Measurements from ENCODE around the gene ZWILCH. TPM values are rescaled to one million over a fixed set of nuclear protein-coding genes. Genes with fewer than 3 reads are reported as not detected.
"Not testable (repeated sequence)": the region's sequence is repeated elsewhere in the genome, so short reads cannot be mapped to it uniquely, and the experiment has no call there.

ZWILCH gene
- total RNA-seq, 1 donor from 2014 or later = 89.5 TPM

- Histone ChIP-seq H3K36me3 (no peaks in the 10 kb centered on the region), H3K9me3 (ENCODE audit: low read depth) (no peaks in the 10 kb centered on the region), H3K9ac (no peak overlapping the region), H3K27ac (no peak overlapping the region), H3K4me2 (no peak overlapping the region), H3K4me1 (no peaks in the 10 kb centered on the region), H3K79me2 (ENCODE audit: low read depth) (no peaks in the 10 kb centered on the region), H4K20me1 (ENCODE audit: low read depth) (no peaks in the 10 kb centered on the region), H2AFZ (replicated peaks) (no peak overlapping the region), H3F3A (ENCODE audit: low read depth) (no peaks in the 10 kb centered on the region), H3K4me3 (no peak overlapping the region), H3K27me3 (no peaks in the 10 kb centered on the region)
- no peak for DNase-seq (ENCODE audit: low spot score)
- no peaks in the 10 kb centered on the region for H3K36me3 Mint-ChIP-seq
- no peak overlapping the region for H3K27ac Mint-ChIP-seq
- peaks cover 15% of the 10 kb centered on the region for H3K4me1 Mint-ChIP-seq
- no peaks in the 10 kb centered on the region for H3K9me3 Mint-ChIP-seq
- no peak for TF ChIP-seq EZH2phosphoT487 (IDR thresholded peaks at IDR 0.05)
- TF ChIP-seq EZH2 (IDR thresholded peaks at IDR 0.05) = no peak
- TF ChIP-seq, protein P1, sequence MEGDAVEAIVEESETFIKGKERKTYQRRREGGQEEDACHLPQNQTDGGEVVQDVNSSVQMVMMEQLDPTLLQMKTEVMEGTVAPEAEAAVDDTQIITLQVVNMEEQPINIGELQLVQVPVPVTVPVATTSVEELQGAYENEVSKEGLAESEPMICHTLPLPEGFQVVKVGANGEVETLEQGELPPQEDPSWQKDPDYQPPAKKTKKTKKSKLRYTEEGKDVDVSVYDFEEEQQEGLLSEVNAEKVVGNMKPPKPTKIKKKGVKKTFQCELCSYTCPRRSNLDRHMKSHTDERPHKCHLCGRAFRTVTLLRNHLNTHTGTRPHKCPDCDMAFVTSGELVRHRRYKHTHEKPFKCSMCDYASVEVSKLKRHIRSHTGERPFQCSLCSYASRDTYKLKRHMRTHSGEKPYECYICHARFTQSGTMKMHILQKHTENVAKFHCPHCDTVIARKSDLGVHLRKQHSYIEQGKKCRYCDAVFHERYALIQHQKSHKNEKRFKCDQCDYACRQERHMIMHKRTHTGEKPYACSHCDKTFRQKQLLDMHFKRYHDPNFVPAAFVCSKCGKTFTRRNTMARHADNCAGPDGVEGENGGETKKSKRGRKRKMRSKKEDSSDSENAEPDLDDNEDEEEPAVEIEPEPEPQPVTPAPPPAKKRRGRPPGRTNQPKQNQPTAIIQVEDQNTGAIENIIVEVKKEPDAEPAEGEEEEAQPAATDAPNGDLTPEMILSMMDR (IDR thresholded peaks at IDR 0.05) = no peak
- peaks cover 7% of the 10 kb centered on the region for H3K27me3 Mint-ChIP-seq (ENCODE audit: insufficient read depth, low read depth)
- H3K4me3 Mint-ChIP-seq = no peak overlapping the region
These were observed 82.6 kb downstream of the ZWILCH start for GRCh38 chr15:66587749-66588148.

DNA sequence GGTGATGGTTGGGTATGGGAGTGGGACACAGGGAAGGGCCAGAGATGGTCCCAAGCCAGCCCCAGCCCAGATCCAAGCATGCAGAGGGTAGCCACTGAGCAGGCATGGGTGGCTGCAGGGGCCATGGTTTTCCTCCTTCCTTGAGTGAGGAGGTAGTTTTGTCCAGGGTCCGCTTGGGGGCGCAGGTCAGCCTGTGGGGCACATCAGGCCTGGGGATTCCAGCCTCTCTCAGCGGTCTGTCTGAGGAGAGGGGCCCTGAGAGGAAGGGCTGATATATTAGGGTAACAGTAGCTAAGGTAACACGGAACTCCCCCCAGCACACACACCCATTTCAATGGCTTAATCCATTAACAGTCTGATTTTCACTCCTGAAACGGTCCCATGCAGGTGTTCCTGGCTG is 83.4 kb downstream of the ZWILCH start:
- Histone ChIP-seq H3K4me3 (no peak overlapping the region), H3F3A (ENCODE audit: low read depth) (no peaks in the 10 kb centered on the region), H3K9ac (no peak overlapping the region), H3K36me3 (no peaks in the 10 kb centered on the region), H3K27ac (no peak overlapping the region), H3K79me2 (ENCODE audit: low read depth) (no peaks in the 10 kb centered on the region), H2AFZ (replicated peaks) (peak overlapping the region; percentile 48), H4K20me1 (ENCODE audit: low read depth) (no peaks in the 10 kb centered on the region), H3K9me3 (ENCODE audit: low read depth) (no peaks in the 10 kb centered on the region), H3K4me1 (no peaks in the 10 kb centered on the region), H3K4me2 (no peak overlapping the region), H3K27me3 (no peaks in the 10 kb centered on the region)
- no peak overlapping the region for H3K27ac Mint-ChIP-seq
- peak; percentile 60 for DNase-seq (ENCODE audit: low spot score)
- peaks cover 5% of the 10 kb centered on the region for H3K27me3 Mint-ChIP-seq (ENCODE audit: insufficient read depth, low read depth)
- H3K36me3 Mint-ChIP-seq = no peaks in the 10 kb centered on the region
- no peak for TF ChIP-seq EZH2 (IDR thresholded peaks at IDR 0.05)
- TF ChIP-seq, protein P1 (IDR thresholded peaks at IDR 0.05) = peak; percentile 58
- no peaks in the 10 kb centered on the region for H3K9me3 Mint-ChIP-seq
- peaks cover 21% of the 10 kb centered on the region for H3K4me1 Mint-ChIP-seq
- no peak overlapping the region for H3K4me3 Mint-ChIP-seq

- Mint-ChIP-seq H3K9me3 (no peaks in the 10 kb centered on the region), H3K4me3 (no peak overlapping the region), H3K4me1 (peaks cover 21% of the 10 kb centered on the region), H3K27ac (no peak overlapping the region), H3K27me3 (ENCODE audit: insufficient read depth, low read depth) (peaks cover 5% of the 10 kb centered on the region), H3K36me3 (no peaks in the 10 kb centered on the region)
- H3K4me1 ChIP-seq = no peaks in the 10 kb centered on the region
- H4K20me1 ChIP-seq (ENCODE audit: low read depth) = no peaks in the 10 kb centered on the region
- H2AFZ ChIP-seq (replicated peaks) = peak overlapping the region; percentile 48
- no peaks in the 10 kb centered on the region for H3F3A ChIP-seq (ENCODE audit: low read depth)
- H3K36me3 ChIP-seq = no peaks in the 10 kb centered on the region
- H3K9me3 ChIP-seq (ENCODE audit: low read depth) = no peaks in the 10 kb centered on the region
- DNase-seq (ENCODE audit: low spot score) = no peak
- H3K27ac ChIP-seq = no peak overlapping the region
- H3K27me3 ChIP-seq = no peaks in the 10 kb centered on the region
- no peak overlapping the region for H3K9ac ChIP-seq
- H3K4me2 ChIP-seq = no peak overlapping the region
- TF ChIP-seq, protein P1 (IDR thresholded peaks at IDR 0.05) = no peak
- TF ChIP-seq EZH2 (IDR thresholded peaks at IDR 0.05) (no peak), EZH2phosphoT487 (IDR thresholded peaks at IDR 0.05) (no peak)
- no peak overlapping the region for H3K4me3 ChIP-seq
- no peaks in the 10 kb centered on the region for H3K79me2 ChIP-seq (ENCODE audit: low read depth)
These were observed 83.8 kb downstream of the ZWILCH start for GRCh38 chr15:66588971-66589370.

DNA sequence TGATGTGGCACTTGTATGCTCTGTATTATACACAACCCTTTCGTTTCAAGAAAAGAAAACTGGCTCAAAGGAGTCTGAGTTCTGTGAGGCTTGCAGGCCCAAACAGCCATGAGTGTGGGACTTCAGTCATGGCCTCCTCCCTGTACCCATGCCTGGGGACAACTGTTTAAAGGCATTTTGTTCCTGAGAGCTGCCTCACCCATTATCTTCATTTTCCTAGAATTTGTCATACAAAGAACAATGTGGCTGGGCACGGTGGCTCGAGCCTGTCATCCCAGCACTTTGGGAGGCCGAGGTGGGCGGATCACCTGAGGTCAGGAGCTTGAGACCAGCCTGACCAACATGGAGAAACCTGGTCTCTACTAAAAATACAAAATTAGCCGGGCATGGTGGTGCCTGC is 84.3 kb downstream of the ZWILCH start:
- not testable (repeated sequence) for H3K36me3 ChIP-seq; H3K36me3 Mint-ChIP-seq; H3K4me3 Mint-ChIP-seq; H3K9me3 Mint-ChIP-seq; H3K4me3 ChIP-seq; DNase-seq (ENCODE audit: low spot score); H3F3A ChIP-seq (ENCODE audit: low read depth); H3K27me3 Mint-ChIP-seq (ENCODE audit: insufficient read depth, low read depth); H4K20me1 ChIP-seq (ENCODE audit: low read depth); H3K27me3 ChIP-seq; H3K9ac ChIP-seq; H3K79me2 ChIP-seq (ENCODE audit: low read depth); H3K27ac ChIP-seq; H3K4me2 ChIP-seq; H3K9me3 ChIP-seq (ENCODE audit: low read depth); H3K27ac Mint-ChIP-seq; H2AFZ ChIP-seq (replicated peaks); H3K4me1 ChIP-seq
- peaks cover 21% of the 10 kb centered on the region for H3K4me1 Mint-ChIP-seq
